ENCODE results near the gene RECK.

The RECK gene

DNA sequence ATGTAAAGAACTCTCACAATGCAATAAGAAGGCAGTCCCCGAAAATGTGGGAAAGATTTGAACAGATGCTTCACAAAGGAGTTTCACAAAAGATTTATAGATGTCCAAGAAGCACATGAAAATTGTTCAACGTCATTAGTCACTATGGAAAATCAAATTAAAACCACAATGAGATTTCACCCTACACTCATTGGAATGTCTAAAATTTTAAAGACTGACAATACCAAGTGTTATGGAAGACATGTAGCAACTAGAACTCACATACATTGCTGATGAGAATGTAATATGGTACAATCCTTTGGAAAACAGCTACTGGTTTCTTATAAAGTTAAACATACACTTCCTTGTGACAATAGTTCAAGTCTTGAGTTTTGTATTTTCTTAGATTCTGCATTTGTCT lies 11.0 kb upstream of the RECK start:
- DNase-seq, result no peak

DNA sequence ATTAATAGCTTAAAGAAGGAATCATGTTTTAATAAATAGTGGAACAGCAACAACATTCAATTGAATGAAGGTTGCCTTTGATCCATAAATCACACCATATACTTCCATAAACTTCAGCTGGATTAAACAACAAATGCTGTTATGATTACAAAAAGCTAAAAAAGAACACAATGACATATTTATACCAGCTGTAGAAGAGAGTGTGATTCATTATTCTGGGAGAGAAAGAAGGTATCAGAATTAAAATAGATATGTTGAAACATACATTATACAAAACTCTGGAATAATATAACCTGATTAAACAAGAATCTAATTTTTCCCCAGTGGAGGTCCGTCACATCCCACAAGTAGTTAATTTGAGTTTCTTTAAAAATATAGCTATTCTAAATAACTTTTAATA lies 7.5 kb upstream of the RECK start:
- DNase-seq, result no peak

DNA sequence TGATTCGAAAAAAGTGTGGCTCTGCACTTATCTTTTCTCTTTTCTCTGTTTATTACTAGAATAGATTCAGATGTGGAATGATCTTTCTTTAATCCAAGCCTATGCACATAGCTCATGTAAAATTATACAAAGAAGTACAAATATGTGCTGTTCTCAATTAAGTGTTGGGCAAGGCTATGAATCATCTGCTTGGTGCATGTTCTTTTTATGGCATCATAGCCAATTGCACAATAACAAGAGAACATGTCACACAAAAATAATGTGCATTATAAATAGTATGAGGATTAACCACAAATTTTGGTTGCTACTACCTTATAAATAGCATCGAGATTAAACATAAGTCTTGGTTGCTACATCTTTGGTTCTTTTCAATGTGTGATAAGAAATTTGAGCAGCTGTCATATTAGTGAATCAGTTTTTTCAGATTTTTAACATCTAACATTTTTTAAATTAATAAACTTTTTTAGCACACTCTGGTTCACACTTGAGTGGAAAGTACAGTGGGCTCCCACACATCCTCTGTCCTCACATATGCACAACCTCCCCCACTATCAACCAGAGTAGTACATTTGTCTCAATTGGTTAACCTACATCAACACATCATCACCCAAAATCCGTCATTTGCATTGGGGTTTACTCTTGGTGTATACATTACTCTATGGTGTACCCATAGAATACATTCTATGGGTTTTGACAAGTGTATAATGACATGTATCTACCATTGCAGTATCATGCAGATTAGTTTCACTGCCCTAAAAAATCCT lies 6.8 kb upstream of the RECK start:
- DNase-seq, result no peak

DNA sequence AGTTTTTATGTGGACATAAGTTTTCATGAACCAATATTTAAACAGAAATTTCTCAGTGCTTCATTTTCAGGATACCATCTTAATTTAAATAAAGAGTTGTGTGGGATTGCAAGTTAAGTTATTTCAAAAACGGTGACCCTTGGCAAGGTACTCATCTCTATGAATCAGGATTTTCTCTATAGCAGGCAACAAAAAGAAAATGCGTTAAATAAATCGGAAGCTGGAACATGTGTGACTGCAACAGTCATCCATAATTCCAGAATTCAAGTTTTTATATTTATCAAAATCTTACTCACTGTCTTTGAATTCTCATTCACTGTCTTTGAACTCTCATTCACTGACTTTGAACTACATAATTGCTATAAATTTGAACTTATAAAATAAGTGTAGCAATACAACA lies 5.8 kb upstream of the RECK start:
- DNase-seq, result no peak

DNA sequence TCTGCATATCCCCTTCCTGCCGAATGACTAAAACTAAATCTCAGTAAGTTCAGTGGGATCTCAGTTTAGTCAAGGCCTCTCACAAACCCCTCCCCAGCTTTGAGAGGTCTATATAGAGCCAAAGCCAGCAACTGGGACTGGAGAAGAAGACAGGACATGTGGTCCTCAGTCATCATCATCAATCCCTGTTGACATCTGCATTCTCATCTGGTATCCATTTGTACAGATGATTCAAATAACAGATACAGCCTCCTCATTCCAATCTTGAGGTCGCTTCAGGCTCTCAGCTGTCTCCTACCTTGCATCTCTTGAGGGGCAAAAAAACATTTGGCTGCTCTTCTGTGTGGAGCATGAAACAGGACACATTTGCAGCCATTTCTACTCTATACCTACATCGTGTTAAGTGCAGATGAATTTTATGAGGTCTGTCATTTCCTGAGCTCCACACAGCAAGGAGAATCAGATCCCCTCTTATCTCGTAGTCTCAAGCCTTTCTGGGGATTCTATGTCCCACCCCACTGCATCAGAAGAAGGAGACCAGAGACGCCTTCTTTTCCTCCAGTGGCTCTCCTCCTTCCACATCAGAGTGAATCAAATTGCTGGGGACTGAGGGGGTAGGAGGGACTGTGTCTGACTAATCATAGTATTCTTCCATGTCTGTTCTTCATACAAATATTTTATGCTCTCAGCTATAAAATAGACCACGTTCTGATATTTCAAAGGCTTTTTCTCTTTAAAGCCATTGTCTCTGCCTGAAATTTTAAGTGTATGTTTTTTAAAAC lies 4.7 kb upstream of the RECK start:
- no peak for DNase-seq

DNA sequence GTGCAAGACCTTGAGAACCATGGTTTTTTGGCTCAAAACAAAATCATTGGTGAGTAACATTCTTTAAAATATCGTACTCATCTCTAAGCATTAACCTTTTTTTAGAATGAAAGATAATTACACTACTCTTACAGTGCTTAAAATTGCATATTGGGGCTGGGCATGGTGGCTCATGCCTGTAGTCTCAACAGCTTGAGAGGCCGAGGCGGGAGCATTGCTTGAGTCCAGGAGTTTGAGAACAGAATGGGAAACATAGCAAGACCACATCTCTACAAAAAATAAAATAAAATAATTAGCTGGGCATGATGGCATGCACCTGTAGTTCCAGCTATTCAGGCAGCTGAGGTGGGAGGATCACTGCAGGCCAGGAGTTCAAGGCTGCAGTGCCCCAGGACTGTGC lies 2.9 kb upstream of the RECK start:
- DNase-seq, result no peak

DNA sequence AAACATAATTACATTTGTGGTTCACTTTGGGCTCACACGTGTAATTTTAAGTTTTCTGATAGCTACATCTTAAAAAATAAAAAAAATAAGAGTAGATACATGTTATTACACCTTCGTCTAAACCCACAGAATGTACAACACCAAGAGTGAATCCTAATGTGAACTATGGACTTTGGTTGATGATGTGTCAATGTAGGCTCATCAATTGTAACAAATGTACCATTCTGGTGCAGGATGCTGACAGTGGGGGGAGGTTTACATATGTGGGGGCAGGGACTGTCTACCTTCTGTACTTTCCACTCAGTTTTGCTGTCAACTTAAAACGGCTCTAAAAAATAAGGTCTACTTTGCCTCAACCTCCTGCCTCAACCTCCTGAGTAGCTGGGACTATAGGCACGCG lies 2.5 kb upstream of the RECK start:
- no peak for DNase-seq

DNA sequence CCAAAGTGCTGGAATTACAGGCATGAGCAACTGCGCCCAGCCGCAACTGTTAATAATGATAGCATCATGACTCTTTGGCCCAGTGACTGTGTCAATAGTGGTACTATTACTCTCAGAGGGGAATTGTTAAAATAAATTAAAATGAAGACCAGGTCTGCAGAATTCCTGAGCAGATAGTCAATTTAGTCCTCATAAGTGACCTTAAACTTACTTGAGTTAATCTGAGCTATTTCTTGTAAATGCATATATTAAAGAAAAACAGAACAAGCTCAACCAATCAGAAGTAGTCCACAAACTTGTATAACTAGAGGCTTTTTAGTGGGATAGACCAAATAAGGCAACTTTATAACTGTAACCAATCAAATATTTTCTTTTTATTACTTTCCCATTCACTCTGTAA lies 1.7 kb upstream of the RECK start:
- no peak for DNase-seq

DNA sequence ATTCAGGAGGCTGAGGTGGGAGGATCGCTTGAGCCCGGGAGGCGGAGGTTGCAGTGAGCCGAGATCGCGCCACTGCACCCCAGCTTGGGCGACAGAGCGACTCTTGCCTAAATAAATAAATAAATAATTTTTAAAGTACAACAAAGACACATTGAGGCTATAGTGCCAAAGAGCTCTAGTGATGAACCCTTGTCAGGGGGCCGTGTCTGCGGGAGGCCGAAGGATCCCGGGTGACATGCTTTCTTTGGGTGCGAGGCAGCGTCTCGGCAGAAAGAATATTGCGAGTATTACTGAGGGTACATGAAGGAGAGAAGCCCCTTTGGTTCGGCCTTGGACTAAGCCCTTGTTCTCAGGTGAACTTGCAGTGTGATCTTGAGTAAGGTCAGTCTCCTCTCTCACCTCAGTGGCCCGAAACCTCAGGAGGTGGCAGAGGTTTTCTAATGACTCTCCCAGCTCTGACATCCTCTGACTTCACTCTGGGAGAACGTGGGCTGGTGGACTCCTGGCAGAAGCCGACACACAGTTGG lies 397 bp upstream of the RECK start:
- DNase-seq, result no peak

DNA sequence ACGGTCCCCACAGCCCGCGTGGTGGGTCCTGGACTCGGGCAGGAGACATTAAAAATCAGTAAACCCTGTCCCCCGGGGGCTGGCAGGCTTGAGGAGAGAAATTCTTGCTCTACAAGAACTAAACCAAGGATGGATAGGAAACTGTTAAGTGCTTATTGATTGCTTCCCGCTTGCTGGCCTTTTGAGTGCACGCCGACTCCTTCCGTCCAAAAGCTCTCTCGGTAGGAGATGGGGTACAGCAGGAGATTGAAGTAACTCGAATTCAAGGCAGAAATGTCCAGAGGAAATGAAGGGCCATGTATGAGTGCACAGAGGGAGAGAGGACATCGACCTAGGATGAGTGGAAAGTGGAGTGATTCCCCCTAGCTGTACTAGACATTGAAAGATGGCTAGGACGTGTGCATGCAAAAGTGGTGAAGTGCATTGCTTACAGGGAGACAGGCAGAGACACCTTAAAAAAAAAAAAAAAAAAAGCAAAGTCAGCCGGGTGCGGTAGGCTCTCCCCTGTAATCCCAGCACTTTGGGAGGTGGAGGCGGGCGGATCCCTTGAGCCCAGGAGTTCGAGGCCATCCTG lies 923 bp downstream of the RECK start:
- DNase-seq, result no peak

DNA sequence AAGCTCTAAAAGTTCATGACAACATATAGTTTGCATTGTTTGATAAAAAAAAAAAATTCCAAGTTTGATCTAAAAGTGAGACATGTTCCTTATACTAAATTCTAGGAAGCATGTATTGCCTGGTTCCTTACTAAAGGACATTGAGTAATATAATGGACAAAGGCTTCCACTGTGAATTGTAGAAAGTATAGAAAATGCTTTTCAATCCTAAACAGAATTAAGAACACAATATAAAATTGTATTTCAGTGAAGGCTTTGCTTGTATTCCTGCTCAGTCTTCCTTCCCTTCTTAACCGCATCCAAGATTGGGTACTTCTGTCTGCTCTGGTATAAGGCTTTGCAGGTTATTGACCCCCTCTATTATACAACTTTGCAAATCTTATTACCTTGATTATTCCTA lies 2.4 kb downstream of the RECK start:
- no peak for DNase-seq

DNA sequence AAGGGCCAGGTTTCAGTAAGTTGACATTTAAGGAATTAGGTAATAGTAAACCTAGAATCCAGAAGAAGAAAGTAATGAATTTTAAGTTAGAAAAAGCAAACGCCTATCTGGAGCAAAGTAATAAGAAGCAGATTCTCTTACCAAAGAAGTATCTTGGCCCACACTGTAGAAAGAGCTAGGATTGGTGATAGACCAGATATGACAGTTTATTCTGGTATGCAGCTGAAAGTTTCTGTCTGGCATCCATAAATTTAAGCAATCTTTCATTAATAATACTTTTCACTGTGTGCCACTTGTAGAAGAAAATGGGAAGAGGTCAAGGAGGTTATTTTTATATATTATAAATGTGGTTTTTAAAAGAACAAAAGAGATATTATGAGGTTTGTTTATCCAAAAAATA lies 3.0 kb downstream of the RECK start:
- DNase-seq, result no peak

DNA sequence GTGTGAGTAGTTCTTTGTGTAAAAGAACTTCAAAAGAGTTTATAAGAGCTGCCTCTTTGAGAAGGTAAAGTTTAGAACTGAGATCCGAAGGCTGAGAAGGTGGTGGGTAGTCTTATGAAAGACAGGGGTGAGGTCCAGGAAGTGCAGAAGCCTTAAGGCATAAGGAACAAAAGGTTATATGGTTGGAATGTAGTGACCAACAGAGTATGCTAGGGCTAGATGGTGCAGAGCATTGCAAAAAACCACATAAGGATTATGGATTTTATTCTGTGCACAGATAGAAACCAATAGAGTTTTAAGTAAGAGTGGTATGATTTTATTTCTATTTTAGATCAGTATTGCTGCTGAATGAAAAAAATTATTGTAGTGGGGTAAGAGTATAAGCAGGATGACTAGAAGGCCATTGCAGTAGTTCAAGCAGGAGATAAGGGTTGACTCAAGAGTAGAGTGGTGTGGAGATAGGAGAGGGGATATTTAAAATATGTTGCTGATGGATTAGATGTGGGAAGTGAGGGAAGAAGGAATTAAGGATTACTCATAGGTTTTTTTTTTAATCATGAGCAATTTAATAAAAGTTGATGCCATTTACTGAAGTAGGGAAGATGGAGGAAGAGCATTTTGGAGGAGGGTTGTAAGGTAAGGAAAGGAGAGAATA lies 3.7 kb downstream of the RECK start:
- no peak for DNase-seq

DNA sequence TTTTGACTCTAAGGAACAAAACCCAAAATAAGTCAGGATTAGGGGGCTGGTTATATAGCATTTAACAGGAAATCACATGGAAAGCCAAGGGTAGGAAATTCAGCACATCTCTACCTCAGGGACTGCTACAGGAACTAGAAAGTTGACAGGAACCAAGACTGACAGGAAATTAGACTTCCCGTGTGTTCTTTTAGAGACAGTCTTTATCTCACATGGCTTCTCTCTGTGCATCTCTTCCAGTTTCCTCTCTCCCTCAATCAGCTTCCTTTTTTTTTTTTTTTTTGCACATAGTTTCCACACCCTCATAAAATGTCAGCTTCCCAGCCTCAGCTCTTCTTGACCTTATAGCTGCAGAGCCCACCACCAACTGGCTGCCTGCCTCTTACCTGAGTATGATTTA lies 4.8 kb downstream of the RECK start:
- DNase-seq, result no peak

DNA sequence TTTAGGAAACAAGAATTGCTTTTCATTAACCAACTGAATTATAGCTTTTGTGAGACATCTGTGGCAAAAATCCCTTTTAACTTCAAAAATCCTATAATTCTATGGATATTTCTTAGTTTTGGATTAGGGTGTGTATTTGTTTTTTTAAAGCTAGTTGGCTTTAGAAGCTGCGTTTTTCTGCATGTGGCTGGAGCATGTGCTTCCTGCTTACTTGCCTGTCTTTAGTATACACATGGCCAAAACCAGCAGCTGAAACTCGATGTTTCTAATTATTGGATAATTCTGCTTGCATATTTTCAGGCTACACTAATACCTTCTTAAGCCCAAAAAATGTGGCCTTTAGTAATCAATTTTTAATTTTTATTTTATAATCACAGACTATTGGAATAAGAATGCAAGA lies 8.9 kb downstream of the RECK start:
- DNase-seq, result no peak

DNA sequence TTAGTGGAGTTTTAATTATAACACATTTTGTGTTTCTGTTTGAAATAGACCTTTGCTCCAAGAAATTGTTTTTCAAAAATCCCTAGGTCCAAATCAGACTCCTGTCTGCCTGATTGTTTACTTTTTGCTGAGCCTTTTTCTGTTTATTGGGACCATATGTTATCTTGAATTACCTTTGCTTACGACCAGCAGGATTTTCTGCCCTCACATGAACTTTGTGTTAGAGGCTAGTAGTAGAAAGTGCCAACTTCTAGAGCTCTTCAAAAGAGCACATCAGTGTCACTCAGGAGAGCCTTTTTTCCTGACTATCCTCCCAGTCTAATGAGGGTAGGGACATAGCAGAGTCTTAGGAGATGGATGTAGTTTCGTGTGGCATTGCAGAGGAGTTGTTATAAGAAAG lies 10.2 kb downstream of the RECK start:
- DNase-seq, result no peak

DNA sequence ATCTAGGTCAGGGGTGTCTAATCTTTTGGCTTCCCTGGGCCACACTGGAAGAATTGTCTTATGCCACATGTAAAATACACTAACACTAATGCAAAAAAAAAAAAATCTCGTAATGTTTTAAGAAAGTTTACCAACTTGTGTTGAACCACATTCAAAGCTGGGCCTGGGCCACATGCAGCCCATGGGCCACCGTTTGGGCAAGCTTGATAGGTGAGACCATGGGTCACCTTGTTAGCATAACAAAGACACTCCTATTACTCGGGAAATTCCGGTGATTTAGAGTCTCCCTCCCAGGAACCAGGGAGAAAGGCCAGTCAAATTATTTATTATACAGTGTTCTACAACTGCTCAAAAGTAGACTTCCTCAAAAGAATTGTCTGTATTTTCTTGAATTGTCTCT lies 12.7 kb downstream of the RECK start:
- no peak for DNase-seq

DNA sequence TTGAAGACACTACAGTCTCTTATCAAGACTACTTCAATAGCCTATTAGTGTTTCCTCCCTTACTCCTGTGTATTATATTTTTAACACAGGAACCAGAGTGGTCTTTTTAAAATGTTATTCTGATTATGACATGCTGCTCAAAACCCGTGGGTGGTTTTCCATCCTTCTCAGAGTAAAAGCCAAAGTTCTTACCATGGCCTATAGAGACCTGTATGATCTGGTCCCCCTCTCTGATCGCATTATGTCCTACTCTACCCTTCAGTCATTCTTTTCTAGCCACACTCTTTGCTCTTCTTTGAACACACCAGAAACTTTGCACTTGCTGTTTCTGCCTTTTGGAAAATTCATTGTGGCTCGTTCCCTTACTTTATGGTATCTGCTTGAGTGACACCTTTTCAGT lies 13.8 kb downstream of the RECK start:
- no peak for DNase-seq

DNA sequence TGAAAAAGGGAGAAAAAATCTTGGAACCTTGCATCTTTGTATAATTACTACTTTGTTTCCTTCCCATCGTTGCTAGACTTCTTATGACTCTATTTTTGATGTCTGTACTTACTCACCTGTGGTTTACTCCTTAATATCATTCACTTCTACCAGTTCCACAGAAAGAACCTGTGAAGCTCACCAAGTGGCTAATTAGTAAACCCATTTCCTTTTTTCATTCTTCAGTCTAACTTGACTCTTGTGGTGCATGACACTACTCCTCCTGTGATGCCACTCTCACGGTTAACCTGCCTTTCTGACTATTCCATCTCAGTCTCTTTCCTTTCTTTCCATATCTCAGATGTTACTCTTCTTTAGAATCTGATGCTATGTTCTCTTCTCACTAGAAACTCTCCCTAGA lies 14.6 kb downstream of the RECK start:
- no peak for DNase-seq

DNA sequence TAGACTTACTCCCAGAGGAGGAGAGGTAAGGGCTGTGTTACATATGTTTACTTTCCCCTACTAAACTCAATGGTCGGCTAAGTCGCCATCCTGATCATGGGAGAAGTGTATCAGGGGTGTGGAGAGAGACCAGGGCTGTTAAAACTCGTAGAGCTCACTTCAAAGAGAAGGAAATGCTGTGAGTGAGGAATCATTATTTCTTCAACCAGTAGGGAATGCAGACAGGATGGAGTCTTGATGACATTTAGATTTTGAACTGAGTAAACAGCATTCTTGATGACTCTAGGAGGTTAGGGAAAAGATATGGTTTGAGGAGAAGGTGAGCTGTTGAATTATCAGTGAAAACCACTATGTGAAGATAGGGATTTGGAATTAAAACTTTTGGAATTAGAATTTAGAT lies 17.3 kb downstream of the RECK start:
- DNase-seq, result no peak

DNA sequence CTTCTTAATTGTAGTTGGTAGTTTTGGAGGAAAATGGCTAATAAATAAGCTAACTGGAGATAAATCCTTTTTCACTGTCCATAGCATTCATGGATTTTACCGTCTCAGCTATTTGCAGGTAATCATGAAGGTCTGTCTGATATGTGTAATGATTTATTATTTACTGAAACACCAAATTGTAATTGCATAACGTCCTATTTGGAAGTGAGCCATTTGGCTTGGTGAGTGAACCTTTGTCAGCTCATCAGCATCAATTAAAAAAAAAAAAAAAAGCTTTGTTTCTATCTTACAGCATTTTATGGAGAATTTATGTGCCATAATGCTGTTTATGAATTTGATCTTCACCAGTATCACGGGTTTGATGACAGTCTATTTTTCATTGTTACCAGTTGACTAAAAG lies 20.2 kb downstream of the RECK start:
- no peak for DNase-seq

DNA sequence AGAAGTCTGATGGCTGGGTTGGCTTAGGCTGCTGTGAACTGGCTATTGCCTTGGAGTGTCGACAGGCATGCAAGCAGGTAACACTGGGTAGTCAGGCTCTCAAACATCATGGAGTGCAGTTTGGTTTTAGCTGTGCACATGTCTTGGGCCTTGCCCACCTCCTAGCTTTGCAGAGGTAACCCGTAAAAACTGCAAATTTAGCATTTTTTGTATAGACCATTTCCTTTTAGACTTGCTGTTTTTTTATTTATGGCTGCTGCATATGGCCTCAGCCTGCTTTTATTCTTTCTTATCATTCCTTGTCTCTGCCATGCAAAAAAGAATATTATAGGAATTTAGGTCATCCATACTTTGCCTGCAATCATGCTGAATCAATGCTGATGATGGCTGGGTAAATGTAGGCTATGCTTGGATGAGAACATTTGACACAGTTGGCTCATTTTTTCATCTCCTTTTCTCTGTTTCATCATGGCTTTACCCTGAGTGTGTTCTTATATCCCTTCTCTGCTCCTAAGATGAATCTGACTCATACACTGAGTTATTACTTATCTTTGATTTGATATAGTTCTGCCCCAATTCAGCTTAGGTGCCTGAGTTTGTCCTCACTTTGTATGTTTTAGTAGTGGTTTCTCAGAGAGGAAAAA lies 27.2 kb downstream of the RECK start:
- DNase-seq, result no peak

DNA sequence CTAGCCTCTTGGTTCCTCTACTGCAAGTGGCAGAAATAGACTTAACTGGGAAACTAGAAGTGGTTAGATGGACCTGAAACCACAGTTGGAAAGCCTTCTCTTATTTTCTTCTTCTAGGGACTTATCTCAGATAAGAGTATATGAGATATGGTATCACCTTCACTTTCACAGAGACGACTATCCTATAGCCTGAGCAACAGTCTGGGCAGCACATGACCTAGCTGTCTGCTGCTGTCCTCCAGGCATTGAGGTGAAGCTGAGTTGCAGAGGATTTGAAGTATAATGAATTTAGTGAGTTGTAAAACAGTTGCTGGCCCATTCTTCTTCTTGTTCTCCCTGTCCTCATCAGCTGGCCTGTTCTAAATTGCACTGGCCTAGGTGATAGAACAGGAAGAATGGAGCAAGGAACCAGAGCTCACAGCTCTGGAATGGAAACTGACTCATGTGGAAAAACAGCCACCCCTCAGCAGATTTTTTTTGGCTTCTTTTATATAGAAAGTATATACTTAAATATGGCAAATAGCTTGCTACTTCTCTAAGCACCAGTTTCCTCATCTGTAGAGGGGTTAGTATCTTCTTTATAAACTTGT lies 27.8 kb downstream of the RECK start:
- no peak for DNase-seq
